ENCODE measurements around the gene GPC6.

DNA sequence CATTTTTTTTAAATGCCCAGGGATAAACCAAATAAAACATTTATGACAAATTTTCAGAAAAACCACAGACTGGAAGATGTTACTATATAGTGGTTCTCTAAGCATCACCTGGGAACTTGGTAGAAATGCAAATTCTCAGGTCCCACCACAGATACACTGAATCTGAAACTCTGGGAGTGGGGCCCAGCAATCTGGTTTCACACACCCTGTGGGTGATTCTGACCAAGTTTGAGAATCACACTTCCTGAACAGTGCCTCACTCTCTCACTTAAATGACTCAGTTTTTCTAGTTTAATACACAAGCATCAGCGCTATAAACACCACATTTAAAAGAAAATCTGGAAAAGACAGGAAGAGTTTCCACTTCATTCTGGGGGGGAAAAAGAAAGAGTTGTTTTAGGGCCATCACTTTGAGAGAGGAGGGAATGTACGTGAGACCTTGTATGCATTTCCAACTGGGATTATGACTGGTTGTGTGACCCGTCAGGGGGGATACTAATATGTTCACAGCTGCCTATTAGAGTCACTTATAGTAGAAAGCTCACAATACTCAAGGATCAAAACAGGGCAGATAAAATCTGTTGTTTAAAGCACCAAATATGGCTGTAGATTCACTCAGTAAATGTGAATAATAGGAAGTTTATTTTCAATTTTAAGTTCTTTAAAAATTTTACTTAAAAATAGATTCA lies 567.7 kb downstream of the GPC6 start:
- TF ChIP-seq, protein P1, sequence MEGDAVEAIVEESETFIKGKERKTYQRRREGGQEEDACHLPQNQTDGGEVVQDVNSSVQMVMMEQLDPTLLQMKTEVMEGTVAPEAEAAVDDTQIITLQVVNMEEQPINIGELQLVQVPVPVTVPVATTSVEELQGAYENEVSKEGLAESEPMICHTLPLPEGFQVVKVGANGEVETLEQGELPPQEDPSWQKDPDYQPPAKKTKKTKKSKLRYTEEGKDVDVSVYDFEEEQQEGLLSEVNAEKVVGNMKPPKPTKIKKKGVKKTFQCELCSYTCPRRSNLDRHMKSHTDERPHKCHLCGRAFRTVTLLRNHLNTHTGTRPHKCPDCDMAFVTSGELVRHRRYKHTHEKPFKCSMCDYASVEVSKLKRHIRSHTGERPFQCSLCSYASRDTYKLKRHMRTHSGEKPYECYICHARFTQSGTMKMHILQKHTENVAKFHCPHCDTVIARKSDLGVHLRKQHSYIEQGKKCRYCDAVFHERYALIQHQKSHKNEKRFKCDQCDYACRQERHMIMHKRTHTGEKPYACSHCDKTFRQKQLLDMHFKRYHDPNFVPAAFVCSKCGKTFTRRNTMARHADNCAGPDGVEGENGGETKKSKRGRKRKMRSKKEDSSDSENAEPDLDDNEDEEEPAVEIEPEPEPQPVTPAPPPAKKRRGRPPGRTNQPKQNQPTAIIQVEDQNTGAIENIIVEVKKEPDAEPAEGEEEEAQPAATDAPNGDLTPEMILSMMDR (IDR thresholded peaks at IDR 0.05; ENCODE audit: poor library complexity), result no peak
- no peak for TF ChIP-seq EZH2 (IDR thresholded peaks at IDR 0.05; ENCODE audit: borderline replicate concordance)
